ENCODE measurements around the gene TRAF5. TPM values are rescaled to one million over a fixed set of nuclear protein-coding genes. Genes with fewer than 3 reads are reported as not detected.

Gene TRAF5
- total RNA-seq, 1 donor from 2014 or later: 17.9 TPM

DNA sequence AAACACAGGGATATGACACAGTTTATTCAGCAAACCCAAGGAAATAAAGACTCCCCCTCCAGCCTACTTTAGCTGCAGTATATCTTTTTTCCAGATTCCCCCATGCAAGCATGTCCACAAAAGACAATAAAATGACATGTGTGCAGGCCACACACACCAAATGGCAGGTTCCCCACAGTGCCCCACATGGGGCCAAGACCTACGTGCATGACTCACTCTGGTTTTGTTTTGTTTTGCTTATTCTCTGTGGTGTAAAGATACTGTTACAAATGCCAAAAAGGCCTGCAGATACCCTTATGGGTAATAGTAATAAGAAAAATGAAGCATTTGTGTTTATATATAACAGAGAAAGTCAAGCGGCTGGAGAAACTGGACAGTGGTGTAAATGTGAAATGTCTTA is 93.8 kb downstream of the TRAF5 start:
- Mint-ChIP-seq H3K27me3 (peaks cover 14% of the 10 kb centered on the region), H3K27ac (no peak overlapping the region), H3K4me1 (ENCODE audit: unreplicated experiment) (peaks cover 33% of the 10 kb centered on the region), H3K36me3 (peaks cover 7% of the 10 kb centered on the region), H3K4me3 (no peak overlapping the region), H3K9me3 (peaks cover 3% of the 10 kb centered on the region)
- TF ChIP-seq, protein P1, sequence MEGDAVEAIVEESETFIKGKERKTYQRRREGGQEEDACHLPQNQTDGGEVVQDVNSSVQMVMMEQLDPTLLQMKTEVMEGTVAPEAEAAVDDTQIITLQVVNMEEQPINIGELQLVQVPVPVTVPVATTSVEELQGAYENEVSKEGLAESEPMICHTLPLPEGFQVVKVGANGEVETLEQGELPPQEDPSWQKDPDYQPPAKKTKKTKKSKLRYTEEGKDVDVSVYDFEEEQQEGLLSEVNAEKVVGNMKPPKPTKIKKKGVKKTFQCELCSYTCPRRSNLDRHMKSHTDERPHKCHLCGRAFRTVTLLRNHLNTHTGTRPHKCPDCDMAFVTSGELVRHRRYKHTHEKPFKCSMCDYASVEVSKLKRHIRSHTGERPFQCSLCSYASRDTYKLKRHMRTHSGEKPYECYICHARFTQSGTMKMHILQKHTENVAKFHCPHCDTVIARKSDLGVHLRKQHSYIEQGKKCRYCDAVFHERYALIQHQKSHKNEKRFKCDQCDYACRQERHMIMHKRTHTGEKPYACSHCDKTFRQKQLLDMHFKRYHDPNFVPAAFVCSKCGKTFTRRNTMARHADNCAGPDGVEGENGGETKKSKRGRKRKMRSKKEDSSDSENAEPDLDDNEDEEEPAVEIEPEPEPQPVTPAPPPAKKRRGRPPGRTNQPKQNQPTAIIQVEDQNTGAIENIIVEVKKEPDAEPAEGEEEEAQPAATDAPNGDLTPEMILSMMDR (conservative IDR thresholded peaks at IDR 0.05): no peak
- DNase-seq (ENCODE audit: extremely low spot score, unreplicated experiment): no peak

DNA sequence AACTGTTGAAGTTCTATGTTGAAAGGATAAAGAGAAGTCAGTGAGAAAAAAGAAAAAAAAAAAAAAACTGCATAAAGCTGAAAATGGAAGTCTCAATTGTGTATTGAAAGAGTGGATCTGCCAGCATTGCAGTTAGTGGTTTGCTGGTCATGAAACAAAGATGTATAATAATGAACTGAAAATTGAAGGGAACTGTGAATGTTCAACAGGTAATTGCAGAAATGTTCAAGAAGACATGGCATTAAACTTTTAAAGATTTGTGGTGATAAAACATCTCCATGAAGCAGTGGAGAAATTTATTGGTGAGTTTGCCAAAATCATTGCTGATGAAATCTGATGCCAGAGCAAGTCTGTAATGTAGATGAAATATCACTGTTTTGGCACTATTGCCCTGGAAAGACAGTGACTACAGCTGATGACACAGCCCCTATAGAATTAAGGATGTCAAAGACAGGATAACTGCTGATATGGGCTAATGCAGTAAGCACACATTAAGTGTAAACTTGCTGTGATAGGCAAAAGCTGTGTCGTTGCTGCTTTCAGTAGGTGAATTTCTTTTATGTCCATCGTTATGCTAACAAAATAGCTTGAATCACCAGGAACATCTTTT is 94.3 kb downstream of the TRAF5 start:
- H3K27ac Mint-ChIP-seq: no peak overlapping the region
- peaks cover 4% of the 10 kb centered on the region for H3K36me3 Mint-ChIP-seq

DNA sequence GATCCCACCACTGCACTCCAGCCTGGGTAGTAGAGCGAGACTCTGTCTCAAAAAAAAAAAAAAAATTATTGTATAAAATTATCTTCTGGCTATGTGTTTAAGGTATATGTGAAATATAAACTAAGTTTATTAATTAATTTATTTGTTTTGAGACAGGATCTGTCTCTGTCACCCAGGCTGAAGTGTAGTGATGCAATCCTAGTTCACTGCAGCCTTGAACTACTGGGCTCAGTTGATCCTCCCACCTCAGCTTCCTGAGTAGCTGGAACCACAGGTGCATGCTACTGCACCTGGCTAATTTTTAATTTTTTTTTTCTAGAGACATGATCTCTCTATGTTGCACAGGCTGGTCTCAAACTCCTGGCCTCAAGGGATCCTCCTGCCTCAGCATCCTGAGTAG is 97.4 kb downstream of the TRAF5 start:
- no peaks in the 10 kb centered on the region for H3K9me3 Mint-ChIP-seq
- no peak overlapping the region for H3K27ac Mint-ChIP-seq
- DNase-seq (ENCODE audit: extremely low spot score, unreplicated experiment): no peak
- H3K4me3 Mint-ChIP-seq: no peak overlapping the region
- H3K4me1 Mint-ChIP-seq (ENCODE audit: unreplicated experiment): peaks cover 21% of the 10 kb centered on the region
- no peaks in the 10 kb centered on the region for H3K27me3 Mint-ChIP-seq
- TF ChIP-seq, protein P1 (conservative IDR thresholded peaks at IDR 0.05): no peak
- no peaks in the 10 kb centered on the region for H3K36me3 Mint-ChIP-seq

More for the DNA sequence above, 94.3 kb downstream of the TRAF5 start:
- no peaks in the 10 kb centered on the region for H3K9me3 Mint-ChIP-seq
- TF ChIP-seq, protein P1 (conservative IDR thresholded peaks at IDR 0.05): no peak
- H3K4me3 Mint-ChIP-seq: no peak overlapping the region
- no peak for DNase-seq (ENCODE audit: extremely low spot score, unreplicated experiment)
- peaks cover 9% of the 10 kb centered on the region for H3K27me3 Mint-ChIP-seq
- H3K4me1 Mint-ChIP-seq (ENCODE audit: unreplicated experiment): peaks cover 31% of the 10 kb centered on the region

Other genes starting within 250 kb of the TRAF5 start
- 0.33 and 2.4 TPM in 2 replicates for gene KCNH1, start 192.7 kb upstream of the TRAF5 start, total RNA-seq (ENCODE audit: low replicate concordance)
- 47.9 and 52.8 TPM in 2 replicates for gene RCOR3, start 67.5 kb upstream of the TRAF5 start, total RNA-seq (ENCODE audit: low replicate concordance)
- 0.14 TPM in 1 of 2 replicates, not detected in the other for gene RD3, start 165.3 kb downstream of the TRAF5 start, total RNA-seq (ENCODE audit: low replicate concordance)